Measurements from ENCODE around the gene SCYGR1.
"Not testable (repeated sequence)": the region's sequence is repeated elsewhere in the genome, so short reads cannot be mapped to it uniquely, and the experiment has no call there.

The SCYGR1 gene, protein sequence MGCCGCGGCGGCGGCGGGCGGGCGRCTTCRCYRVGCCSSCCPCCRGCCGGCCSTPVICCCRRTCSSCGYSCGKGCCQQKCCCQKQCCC

DNA sequence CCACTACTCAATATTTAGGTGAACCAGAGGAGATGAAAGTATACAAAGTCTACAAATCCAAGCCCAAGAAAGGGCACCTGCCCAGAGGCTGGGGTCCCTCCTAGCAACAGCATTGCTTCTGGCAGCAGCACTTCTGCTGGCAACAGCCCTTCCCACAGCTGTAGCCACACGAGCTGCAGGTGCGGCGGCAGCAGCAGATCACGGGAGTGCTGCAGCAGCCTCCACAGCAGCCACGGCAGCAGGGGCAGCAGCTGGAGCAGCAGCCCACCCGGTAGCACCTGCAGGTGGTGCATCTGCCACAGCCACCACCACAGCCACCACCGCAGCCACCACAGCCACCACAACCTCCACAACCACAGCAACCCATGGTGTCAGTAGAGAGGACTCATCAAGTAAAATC lies at the start of gene SCYGR1:
SCYGR1 (minus strand) TSS at position 367 of the 400 bp plus-strand sequence; CDS start at position 367, 0 bp downstream.
- not testable (repeated sequence) for DNase-seq

DNA sequence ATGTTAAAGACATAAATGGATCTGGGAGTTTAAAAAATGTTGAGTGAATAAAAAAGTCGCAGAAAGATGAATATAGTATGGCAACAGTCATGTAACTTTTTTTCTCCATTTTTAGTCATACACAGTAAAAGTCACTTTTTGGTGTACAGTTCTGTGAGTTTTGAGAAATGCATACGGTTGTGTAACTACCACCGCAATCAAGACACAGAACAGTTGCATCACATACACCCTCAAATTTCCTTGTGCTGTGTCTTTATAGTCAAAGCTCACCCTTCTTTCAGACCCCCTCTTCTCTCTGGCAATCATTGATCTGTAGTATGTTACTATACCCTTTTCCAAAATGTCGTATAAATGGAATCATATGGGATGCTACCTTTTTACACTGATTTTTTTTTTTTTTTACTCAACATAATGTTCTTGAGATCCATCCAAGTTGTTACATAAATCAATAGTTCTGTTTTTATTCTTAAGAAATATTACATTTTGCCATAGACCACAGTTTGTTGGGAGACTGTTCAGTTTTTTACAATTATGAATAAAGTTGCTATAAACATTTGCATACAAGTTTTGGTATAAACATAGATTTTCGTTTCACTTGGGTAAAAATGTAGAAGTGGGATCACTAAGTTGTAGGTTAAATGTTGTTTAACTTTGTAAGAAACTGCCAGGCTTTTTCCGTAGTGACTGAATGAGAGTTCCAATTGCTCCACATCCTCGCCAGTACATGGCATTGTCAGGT lies 48.9 kb upstream of the SCYGR1 start:
- no peak for DNase-seq

DNA sequence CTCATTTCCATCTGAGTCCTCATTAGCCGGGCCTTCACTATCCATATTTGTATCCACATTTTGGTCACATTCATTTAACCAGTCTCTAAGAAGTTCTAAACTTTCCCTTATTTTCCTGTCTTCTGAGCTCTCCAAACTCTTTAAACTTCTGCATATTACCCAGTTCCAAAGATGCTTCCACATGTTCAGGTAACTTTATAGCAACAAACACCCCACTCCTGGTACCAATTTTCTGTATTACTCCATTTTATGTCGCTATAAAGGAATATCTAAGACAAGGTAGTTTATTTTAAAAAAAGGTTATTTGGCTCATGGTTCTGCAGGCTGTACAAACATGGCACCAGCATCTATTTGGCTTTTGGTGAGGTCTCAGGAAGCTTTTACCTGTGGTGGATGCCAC lies 45.4 kb upstream of the SCYGR1 start:
- no peak for DNase-seq

DNA sequence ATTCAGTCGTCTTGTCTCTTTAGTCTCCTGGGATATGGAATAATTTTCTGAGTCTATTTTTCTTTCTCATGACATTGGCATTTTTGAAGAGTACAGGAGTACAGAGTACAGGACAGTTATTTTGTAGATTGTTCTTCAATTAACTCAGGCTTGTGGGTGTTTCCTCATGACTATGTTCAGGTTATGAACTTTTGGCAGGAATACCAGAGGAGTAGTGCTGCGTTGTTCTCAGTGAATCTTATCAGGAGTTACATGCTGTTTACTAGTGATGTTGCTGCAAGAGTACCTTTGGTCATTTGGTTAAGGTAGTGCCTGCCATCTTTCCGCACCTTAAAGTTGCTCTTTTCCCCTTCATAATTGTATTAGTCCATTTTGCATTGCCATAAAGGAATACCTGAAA lies 42.9 kb upstream of the SCYGR1 start:
- no peak for DNase-seq

DNA sequence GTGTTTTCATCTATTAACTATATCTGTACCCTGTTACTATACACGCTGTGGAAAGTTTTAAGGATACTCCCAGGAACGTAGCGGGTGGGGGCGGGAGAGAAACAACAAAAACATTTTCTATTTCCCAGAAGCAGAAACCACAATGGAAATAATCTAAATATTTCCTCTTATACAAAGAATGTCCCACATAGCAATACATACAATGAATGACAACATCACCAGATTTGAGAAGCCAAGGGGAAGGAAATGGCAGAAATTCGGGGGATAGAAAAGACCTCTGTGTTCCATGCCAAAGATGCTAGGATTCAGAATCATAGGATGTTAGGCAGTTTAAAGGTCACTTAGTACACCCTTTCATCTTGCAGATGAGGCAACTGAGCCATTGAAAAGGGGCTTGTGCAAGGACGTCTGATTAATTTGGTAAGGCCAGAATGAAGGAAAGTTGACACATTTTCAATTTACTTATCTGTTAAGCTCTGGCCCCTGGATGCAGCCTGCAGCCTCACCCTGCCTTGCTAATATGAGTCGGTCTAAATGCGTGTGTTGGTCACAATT lies 41.1 kb upstream of the SCYGR1 start:
- DNase-seq = no peak

DNA sequence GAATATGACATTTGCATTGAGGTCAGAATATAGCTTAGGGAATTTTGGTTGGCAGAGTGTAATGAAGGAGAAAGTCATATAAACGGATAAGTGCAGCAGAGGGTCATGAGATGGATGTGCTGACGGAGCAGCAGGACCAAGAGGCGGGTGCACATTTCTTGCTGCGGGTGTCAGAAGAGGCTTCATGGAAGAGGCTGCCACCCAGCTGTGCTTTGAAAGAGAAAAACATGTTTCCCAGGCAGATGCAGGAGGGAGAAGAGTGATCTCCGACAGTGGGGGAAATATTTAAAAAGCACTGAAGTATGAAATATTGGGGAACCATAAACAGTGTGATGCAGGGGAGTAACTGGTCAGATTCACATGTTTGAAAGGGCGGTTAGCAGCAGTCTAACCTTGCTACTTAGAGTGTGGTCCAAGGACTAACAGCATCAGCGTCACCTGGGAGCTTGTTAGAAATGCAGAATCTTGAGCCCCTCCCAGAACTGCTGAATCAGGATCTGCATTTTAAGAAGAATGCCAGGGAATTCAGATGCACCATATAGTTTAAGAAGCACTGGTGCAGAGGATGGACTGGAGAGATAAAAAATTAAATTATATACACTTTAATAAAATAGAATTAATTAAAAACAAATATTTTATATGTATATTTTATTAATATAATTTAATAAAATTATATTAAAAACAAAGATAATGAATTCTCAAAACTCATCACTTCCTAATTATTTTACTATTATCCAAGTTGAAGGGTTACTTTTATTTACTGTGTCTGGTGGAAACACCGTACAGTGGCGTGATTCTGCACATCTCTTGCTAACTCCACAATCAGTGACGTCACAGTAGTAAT lies 36.1 kb upstream of the SCYGR1 start:
- DNase-seq = no peak

DNA sequence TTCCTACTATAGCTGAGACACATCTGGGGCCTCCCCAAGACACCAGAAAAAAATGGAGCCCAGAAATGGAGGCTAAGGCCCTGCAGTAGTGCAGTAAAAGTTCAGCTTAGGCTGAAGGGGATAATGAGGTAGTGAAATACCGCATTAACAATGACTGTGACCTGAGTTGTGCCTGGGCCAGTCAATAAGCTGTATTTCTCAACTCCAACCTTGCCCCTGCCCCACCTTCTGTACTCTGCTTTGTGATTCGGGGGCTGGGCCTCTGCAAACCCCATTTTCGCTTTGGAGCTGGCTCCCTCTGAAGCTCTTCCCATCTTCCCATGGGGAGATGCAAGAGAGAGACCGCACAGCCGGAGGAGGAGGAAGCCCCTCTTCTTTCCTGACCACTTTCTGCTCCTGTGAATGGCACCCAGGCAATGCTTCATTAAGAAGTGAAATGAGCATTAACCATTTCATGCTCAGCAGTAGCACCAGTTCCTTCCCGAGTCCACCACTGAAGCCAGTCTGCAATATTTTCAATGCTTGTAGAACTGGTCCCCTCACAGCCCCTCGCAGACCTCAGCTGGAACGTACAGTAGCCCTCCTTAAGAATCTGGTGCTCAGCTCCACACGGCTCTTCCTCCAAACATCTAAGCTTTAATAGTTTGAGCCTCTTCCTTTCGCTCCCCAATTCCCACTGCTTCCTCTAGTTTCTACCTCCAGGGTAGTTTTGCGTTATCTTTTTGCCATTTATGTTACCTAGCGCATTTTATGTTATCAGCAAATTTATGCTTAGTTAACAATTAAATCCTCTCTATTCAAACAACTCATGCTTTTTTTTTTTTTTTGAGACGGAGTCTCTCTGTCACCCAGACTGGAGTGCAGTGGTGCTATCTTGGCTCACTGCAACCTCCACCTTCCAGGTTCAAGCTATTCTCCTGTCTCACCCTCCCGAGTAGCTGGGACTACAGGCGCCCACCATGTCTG lies 32.6 kb upstream of the SCYGR1 start:
- DNase-seq = no peak

DNA sequence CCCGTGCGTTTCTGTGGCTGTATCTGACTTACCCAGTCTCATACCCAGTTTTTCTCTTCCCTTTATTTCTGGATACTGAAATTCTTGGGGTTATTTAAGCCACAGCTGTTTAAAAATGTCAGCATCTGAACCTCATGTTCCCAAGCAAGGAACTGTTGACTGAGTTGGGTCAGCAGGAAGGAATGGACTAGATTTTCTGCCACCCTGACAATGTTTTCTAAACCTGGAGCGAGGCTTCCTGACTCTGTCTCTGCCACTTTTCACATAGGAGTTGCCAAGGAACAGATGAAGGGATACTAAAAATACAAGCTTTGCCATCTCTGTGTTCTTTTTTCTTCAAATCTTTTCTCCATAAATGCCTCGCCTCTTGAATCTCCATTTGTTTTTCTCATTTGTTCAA lies 29.0 kb upstream of the SCYGR1 start:
- no peak for DNase-seq

DNA sequence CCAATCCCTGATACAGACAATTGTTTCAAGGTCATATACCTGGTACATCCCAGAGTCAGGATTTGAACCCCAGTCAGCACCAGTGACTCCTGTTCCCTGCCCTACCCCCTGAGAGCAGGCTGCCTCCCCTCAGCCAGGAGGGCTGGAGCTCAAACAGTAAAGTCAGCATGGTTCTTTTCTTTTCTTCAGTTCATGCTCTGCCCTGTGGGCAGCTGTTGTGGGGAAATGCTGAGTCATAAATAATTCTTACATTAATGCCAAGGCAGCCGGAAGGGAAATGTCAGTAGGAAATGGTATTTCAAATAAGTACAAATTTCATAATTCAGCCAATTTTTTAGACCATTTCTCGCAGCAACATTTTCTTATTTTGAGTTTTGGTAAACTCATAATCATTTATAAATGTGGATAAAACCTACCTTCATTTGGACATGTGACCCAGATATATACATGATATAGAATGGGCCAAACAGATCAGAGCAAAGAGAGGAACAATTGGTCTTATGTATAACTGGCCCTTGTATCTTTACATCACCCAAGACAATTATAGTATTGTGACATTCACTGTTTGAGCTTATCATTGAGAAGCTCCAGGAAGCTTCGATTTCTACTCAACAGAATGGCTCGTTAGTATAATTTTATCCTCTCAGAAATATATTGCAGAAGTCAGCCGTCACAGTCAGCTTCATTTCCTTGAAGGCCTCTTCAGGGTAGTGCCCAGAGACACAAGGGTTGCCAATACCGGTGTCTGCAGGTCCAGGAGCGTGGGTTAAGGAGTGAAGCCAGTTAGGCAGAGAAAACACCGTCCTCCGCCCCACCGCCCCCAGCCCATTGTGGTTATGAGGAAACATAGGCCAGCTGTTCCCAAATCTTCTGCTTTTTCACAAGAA lies 28.0 kb upstream of the SCYGR1 start:
- DNase-seq = peak; percentile 2

DNA sequence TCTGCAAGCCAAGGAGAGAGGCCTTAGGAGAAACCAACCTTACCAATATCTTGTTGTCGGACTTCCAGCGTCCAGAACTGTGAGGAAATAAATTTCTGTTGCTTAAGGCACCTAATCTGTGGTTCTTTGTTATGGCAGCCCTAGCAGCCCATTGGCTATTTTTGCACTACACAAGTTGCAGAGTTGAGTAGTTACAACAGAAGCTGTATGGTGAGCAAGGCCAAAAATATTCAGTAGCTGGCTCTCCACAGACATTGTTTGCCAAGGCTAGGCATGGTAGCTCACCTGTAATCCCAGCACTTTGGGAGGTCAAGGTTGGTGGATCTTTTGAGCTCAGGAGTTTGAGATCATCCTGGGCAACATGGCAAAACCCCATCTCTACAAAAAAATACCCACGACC lies 27.1 kb upstream of the SCYGR1 start:
- DNase-seq = no peak

DNA sequence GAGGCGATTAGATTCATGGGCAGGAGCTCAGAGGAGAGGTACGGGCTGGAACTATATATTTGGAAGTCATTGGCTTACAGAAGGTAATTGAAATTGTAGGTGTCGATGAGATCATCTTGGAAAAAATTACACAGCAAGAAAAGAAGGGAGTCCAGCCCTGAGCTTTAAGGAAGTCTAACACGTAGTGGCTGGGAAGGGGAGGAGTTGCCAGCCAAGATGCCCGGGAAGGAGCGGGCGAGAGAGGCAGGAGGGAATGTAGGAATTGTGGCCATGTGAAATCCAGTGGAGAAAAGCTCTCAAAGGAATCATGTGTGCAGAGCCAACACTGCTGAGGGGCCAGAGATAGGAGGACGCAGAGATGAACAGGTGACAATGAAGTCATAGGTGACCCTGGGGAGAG lies 25.6 kb upstream of the SCYGR1 start:
- DNase-seq = no peak

DNA sequence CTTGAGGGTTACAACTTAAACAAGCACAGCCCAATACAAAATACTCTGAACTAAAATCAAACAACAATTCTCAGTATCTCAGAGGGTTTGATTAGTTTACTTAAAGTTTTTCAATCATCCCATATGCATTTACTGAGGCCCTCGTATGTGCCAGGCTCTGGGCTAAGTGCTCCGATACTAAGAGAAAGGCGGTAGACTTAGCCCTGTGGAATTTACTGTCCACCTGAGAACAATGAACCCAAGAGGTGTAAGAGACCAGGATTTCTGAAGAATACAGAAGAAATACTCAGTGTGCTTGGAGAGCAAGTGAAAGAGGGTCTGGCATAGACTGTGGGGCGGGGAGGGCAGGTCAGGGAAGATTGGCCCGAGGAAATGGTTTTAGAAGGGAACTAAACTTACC lies 25.1 kb upstream of the SCYGR1 start:
- DNase-seq = no peak

DNA sequence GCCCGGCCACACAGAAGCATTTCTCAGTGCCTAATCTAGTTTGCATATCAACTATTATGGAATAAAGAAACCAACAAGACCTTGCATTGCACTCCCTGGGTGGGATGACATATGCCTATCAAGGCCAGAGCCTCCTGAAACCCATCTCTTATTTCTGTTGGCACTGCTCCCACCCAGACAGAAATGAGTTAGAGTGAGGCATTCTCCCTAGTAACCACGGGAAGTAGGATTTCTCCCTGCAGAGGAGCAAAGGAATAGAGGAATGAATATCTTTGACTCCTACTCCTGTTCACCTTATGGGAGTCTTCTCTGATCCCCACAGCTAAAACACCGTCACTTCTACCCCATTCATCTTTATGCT lies 24.2 kb upstream of the SCYGR1 start:
- no peak for DNase-seq

DNA sequence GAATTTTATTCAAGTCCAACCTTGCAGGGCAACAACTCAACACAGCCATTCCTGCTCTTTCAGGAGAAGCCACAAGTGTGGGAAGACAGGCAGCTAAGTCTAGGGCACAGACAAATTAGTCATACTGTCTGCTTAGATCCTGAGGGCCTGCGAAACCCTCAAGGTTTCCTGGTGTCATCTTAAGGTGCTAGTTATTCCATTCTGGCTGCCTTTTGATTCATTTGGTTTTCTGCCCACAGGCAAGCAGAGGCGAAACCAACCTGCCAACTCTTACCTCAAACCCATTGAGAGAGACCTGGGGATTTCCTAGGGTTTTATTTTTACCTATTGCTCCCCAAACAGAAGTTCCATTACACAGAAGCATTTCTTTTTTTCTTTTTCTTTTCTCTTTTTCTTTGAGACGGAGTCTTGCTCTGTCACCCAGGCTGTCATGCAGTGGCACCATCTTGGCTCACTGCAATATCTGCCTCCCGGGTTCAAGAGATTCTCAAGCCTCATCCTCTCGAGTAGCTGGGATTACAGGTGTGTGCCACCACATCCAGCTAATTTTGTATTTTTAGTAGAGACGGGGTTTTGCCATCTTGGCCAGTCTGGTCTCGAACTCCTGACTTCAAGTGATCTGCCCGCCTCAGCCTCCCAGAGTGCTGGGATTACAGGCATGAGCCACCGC lies 23.7 kb upstream of the SCYGR1 start:
- no peak for DNase-seq

DNA sequence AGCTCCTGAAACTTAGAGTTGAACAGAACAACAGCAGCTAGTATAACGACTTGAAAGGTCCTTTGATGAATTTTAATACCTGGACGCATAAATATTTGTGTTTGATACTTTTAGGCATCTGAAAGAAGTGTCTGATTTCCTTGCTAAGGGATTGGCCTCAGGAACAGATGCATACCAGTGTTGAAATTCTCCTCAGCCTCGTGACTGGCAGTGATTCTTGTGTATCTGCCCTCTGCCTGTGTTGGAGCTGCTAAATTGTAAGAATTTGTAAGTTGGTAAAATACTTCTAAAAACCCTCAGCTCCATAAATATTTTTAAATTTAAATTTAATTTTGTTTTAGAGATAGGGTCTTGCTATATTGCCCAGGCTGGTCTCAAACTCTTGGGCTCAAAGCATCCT lies 22.4 kb upstream of the SCYGR1 start:
- no peak for DNase-seq

DNA sequence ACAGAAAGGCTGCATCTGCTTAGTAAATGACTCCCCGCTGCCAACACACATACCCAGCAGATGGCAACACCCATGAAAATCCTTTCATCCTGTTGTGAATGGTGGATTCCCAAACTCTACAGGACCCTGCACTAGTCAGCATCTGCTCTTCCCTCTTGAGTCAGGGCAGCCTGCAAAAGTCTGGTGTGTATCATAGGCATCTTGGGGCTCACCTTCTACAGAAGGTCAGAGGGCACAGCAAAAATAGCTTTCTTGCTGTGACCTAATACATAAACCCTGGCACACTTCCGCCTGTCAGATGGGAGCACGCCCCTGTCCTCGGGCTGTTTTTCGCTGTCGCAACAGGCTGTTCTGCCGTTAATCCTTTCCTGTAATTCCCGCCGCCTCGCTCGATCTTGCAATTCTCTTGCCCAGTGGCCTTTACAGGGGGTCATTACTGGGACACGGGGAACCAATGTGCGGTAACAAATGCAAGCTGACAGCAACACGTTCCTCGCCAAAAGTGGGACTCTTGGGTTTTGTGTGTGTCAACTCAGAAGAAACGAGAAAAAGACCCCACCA lies 19.9 kb upstream of the SCYGR1 start:
- no peak for DNase-seq

DNA sequence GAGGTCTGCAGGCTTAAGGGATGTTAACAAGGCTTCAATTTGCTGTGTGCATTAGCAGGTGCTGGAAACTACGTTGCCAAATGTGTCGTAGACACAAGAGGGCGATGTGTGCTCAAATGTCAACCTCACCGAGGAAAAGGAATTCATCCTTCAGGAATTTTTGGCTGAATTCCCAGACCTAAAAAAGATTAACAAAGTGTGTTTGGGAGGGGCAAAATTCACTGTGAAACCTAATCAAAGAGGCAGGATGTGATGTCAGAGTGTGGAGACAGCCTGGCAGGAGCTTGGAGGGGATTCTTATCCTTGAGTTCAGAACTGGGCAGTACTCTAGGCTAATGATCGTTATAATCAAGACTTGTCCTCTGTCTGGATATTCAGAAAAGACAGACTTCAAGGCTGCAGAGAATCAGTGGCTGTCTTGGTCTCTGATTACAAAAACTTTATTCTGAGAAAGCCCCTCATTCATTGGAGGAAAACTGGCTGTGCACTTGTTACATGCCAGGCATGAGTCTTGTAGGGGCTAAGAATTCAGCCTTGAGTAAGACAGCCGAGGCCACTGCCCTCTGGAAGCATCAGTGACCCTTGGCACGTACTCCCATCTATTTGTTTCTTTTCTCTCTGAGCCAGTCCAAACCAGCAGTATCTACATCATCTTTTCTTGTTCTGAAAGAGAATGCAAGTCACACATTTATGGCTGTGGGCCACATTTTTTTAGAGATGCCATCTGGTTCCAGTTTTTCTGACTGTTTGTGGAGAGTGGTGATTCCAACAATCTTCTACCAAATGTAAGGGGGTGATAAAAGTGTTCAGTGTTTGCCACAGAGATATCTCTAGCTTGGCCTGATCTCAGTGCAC lies 18.7 kb upstream of the SCYGR1 start:
- DNase-seq = peak; percentile 62

DNA sequence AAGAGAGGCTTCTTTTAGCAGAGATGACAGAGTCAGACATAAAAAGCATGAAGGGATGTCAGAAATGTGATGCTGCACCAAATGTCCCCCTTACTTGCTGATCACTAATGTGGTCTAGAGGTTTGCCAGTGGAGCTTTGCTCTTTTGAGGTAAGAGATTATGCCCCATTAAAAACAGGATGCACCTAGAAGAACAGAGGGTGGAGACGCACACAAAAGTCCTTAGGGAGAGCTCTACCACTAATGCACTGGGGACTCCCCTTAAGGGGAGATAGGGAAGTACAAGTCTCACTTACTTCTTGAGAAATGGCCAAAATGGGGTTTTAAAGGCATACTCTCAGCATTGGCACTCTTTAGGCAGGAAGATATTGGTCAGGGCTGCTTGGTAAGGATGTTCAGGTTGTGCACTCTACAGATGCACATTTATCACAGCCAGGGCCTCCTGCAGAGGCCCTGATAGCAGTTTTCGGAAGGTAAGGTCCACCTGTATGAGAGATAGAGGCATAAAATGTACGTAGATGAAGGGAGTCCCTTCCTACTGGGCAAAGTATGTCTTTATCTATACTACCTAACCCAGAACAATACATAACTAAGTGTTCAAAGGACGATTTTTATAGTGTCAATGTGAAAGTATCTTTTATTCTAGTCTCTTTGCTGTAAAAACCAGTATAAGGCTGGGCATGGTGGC lies 17.0 kb upstream of the SCYGR1 start:
- DNase-seq = no peak

DNA sequence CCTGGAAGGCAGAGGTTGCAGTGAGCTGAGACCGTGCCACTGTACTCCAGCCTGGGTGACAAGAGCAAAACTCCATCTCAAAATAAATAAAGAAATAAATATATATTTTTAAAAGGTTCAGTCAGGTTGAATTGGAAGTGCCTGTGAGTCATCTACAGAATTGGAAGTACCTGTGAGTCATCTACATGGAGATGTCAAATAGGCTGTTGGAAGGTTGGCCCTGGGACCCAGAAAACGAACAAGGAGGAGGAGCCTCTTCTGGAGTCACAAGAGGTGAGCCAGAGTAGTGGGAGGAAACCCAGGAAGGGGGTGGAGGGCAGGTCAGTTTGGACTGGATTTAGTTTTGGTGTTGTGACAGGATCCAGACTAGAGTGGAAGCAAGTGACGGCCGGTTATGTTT lies 15.2 kb upstream of the SCYGR1 start:
- no peak for DNase-seq
